Progenitor cell of endocrine pancreas (in vitro differentiated cells): Measurements from ENCODE around the gene HMGB4. TPM values are rescaled to one million over a fixed set of nuclear protein-coding genes. Genes with fewer than 3 reads are reported as not detected.

Source experiments
- DNase-seq: peaks from one replicate; pipeline ENCODE4 v3.0.0; 2021; ENCODE audit warnings: low spot score; ENCODE audit not compliant: unreplicated experiment
- H3K27ac Mint-ChIP-seq: 2 replicates; pipeline ENCODE4 v1.8.0; 2021; ENCODE audit warnings: mild to moderate bottlenecking, moderate library complexity, mixed read lengths
- H3K27me3 Mint-ChIP-seq: 2 replicates; pipeline ENCODE4 v1.8.0; 2021; ENCODE audit warnings: mixed read lengths
- H3K36me3 Mint-ChIP-seq: 2 replicates; pipeline ENCODE4 v1.8.0; 2022; ENCODE audit warnings: mixed read lengths; ENCODE audit not compliant: insufficient read depth
- H3K4me1 Mint-ChIP-seq: 2 replicates; pipeline ENCODE4 v1.8.0; 2021; ENCODE audit warnings: low read depth, mixed read lengths
- H3K4me3 Mint-ChIP-seq: 2 replicates; pipeline ENCODE4 v1.8.0; 2021; ENCODE audit warnings: low read depth, mild to moderate bottlenecking, moderate library complexity, mixed read lengths
- H3K9me3 Mint-ChIP-seq: 2 replicates; pipeline ENCODE4 v1.8.0; 2021; ENCODE audit warnings: low read depth, mixed read lengths
- total RNA-seq: library from RNA; stranded (reverse); gene quantifications from 2 replicates; pipeline ENCODE4 v1.2.1, GENCODE V29; 2021
- TF ChIP-seq, protein P1 (sequence below): fragments of 200-600 bp; sonication (generic); IDR thresholded peaks from one replicate; pipeline ENCODE4 v1.5.0; 2021; ENCODE audit warnings: antibody characterized with exemption, mild to moderate bottlenecking; ENCODE audit not compliant: unreplicated experiment

HMGB4 gene
- total RNA-seq, 1 donor from 2014 or later, result not detected

DNA sequence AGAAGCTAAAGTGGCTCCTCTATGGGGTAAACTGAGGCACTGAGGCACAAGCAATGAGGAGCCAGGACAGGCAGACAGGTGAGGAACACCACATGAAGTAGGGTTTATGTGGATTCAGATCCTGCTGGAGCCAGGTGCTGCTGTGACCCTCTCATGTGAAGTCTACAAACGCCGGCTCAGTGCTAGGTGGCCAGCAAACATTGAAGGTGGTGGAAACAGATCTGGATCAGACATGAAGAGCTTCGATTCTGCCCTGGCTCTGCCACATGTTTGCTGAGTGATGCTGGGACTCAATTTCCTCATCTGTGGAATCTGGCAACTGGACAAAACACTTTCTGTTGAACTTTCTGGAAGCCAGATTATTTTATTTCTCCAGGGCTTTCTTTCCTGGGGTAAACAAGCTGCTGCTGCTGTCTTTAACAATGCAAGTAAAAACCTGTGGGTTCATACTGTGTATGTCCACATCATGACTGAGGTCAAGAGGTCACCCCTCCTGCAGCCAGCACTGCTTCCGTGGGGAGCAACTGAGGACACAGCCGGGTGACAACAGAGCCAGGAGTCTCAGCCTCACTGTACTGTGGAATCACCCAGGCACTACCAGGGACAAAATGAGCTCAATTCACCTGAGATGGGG, 33.3 kb downstream of the HMGB4 start:
- TF ChIP-seq, protein P1, sequence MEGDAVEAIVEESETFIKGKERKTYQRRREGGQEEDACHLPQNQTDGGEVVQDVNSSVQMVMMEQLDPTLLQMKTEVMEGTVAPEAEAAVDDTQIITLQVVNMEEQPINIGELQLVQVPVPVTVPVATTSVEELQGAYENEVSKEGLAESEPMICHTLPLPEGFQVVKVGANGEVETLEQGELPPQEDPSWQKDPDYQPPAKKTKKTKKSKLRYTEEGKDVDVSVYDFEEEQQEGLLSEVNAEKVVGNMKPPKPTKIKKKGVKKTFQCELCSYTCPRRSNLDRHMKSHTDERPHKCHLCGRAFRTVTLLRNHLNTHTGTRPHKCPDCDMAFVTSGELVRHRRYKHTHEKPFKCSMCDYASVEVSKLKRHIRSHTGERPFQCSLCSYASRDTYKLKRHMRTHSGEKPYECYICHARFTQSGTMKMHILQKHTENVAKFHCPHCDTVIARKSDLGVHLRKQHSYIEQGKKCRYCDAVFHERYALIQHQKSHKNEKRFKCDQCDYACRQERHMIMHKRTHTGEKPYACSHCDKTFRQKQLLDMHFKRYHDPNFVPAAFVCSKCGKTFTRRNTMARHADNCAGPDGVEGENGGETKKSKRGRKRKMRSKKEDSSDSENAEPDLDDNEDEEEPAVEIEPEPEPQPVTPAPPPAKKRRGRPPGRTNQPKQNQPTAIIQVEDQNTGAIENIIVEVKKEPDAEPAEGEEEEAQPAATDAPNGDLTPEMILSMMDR, result no peak
- H3K36me3 Mint-ChIP-seq, result no peaks in the 10 kb centered on the region
- H3K4me3 Mint-ChIP-seq, result no peak overlapping the region
- H3K27ac Mint-ChIP-seq, result no peak overlapping the region
- H3K4me1 Mint-ChIP-seq, result peaks cover 3% of the 10 kb centered on the region
- DNase-seq, result no peak
- no peaks in the 10 kb centered on the region for H3K9me3 Mint-ChIP-seq
- peaks cover 4% of the 10 kb centered on the region for H3K27me3 Mint-ChIP-seq

DNA sequence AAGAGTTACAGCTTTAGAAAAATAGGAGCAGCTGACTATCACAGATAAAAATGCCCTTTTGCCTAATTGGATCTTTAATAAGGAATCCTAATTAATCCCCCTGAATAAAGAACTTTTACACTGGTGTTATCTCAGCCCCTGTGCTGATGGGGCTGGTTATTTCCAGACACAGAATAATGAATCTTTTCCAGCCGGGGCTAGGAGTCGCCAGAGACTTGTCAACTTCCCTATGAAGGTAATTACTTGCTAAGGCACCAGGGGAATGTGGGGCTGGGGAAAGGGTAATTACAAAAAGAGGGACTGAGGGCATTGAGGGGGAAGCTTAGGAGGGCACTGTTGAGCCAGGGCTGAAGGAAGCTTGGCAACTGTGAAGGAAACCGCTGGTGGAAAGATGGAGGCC, 34.5 kb downstream of the HMGB4 start:
- DNase-seq, result no peak
- H3K36me3 Mint-ChIP-seq, result no peaks in the 10 kb centered on the region
- no peak overlapping the region for H3K4me3 Mint-ChIP-seq
- peaks cover 6% of the 10 kb centered on the region for H3K27me3 Mint-ChIP-seq
- peaks cover 14% of the 10 kb centered on the region for H3K4me1 Mint-ChIP-seq
- H3K9me3 Mint-ChIP-seq, result no peaks in the 10 kb centered on the region
- H3K27ac Mint-ChIP-seq, result no peak overlapping the region
- TF ChIP-seq, protein P1, result no peak

DNA sequence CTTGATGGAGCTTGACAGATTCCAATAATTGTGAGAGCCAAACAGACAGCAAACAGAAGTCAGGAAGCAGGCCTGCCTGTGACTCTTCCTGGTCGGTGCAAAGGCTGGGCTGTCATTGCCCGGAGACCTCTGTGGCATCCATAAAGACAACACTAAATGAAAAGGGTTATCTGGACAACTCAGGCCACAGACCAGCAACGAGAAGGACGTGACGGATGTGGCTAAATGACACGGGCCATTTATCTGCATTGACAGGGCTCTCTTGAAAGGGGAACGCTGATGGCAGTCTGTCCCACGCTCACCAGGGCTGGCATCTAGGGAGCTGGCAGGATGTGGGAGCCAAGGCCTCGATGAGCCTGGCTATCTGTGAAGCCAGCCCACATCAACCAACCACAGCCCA, 35.0 kb downstream of the HMGB4 start:
- no peak for DNase-seq
- Mint-ChIP-seq H3K4me3 (no peak overlapping the region), H3K27ac (no peak overlapping the region), H3K27me3 (peaks cover 6% of the 10 kb centered on the region), H3K36me3 (no peaks in the 10 kb centered on the region), H3K4me1 (peaks cover 14% of the 10 kb centered on the region), H3K9me3 (no peaks in the 10 kb centered on the region)
- TF ChIP-seq, protein P1, result no peak

DNA sequence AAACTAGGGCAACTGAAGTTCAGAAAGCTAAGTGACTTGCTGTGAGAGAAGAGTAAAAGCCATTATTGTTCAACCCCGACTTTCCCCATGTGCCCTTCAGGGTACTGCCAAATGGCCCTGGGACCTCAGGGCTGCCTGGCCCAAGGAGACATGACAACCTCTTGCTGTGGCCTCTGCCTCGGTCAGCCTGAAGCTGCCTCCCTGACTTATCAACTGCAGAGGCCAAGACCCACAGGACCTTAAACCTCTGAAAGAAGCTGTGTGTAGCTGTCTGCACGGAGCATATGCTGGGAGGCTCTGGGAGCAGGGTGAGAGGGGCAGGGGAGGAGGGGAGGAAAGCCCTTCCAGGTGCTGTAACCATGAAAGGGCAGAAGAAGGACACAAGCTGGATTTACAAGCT, 35.9 kb downstream of the HMGB4 start:
- no peak overlapping the region for H3K27ac Mint-ChIP-seq
- peaks cover 4% of the 10 kb centered on the region for H3K27me3 Mint-ChIP-seq
- no peaks in the 10 kb centered on the region for H3K36me3 Mint-ChIP-seq
- TF ChIP-seq, protein P1, result no peak
- H3K4me3 Mint-ChIP-seq, result no peak overlapping the region
- no peaks in the 10 kb centered on the region for H3K9me3 Mint-ChIP-seq
- H3K4me1 Mint-ChIP-seq, result peaks cover 14% of the 10 kb centered on the region
- no peak for DNase-seq

DNA sequence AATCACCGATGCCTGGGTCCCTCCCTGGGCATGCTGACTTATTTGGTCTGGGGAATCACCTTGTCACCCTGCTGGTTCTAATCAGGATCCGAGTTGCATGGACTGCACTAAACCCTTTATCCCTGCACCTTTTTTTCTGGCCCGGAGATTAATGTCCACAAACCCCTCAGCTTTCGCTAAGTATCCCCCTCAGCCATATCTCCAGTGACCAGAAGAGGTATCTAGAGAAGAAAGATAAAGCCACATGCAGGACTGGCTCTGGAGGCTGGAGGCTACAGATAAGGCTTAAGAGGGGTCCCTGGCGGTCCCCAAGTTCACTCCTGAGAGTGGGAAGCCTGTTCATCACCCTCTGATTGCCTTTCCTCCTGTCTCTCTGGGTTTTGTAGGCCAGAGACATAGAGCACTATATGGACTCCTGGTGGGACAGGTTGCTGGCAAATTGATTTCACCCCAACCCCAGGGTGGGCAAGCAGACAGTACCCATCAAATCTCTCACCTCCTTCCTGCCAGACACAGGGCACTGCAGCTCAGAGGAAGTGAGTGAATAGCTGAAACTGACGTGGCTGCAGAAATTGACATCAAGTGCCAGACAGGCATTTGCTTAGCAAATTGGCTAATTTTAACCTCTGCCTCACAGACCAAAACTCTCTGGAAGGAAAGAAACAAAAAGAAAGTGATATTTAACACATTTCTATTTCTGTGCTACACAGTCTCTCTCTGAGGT, 38.8 kb downstream of the HMGB4 start:
- TF ChIP-seq, protein P1, result no peak
- H3K36me3 Mint-ChIP-seq, result no peaks in the 10 kb centered on the region
- peaks cover 10% of the 10 kb centered on the region for H3K27me3 Mint-ChIP-seq
- DNase-seq, result no peak
- no peak overlapping the region for H3K27ac Mint-ChIP-seq
- no peak overlapping the region for H3K4me3 Mint-ChIP-seq
- H3K9me3 Mint-ChIP-seq, result no peaks in the 10 kb centered on the region
- H3K4me1 Mint-ChIP-seq, result peaks cover 14% of the 10 kb centered on the region
